ENCODE data around the gene RBM17. TPM values are rescaled to one million over a fixed set of nuclear protein-coding genes. Genes with fewer than 3 reads are reported as not detected.

Gene RBM17
- total and polyA plus RNA-seq, 2 of the 13 experiments (the other 11 are each of a cell fraction or from before 2014, with no cell fraction given), result 30.7 to 77.5 TPM

GRCh38 chr10:6115411-6115810 is 26.6 kb downstream of the RBM17 start (continued):
- TF ChIP-seq, protein P1, sequence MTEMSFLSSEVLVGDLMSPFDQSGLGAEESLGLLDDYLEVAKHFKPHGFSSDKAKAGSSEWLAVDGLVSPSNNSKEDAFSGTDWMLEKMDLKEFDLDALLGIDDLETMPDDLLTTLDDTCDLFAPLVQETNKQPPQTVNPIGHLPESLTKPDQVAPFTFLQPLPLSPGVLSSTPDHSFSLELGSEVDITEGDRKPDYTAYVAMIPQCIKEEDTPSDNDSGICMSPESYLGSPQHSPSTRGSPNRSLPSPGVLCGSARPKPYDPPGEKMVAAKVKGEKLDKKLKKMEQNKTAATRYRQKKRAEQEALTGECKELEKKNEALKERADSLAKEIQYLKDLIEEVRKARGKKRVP (CRISPR knock-in tag; IDR thresholded peaks at IDR 0.05), result no peak
- TF ChIP-seq TBX2 (CRISPR knock-in tag; IDR thresholded peaks at IDR 0.05; ENCODE audit: borderline replicate concordance) (no peak), DDIT3 (CRISPR knock-in tag; IDR thresholded peaks at IDR 0.05) (no peak)

- FAIRE-seq, result no peak
- POLR2A ChIA-PET, result no interaction called here
- CTCF ChIA-PET (ENCODE audit: low intra/inter-chr PET ratio, low total read pairs), result no interaction called here
Observed at GRCh38 chr10:6115824-6116350, 27.1 kb downstream of the RBM17 start.

More at GRCh38 chr10:6115824-6116350, 27.1 kb downstream of the RBM17 start:
- H3K36me3 ChIP-seq (replicated peaks in 1 of 2; ENCODE audit: control insufficient read depth in 1 of 2, insufficient read depth in 2 of 2, low read length in 2 of 2), result peaks cover 24 to 51% of the 10 kb centered on the region in 2 experiments
- intact Hi-C loops (cut with micrococcal nuclease; ENCODE audit: unreplicated experiment) (no loop called here), in situ Hi-C loops (cut with HindIII; ENCODE audit: extremely low pct_ligation_motif_present, low pct_unique_long_range_greater_than_20kb) (no loop called here)
- ATAC-seq, result no peak
- H3K27ac ChIP-seq (ENCODE audit: extremely low read length, insufficient read depth, low read length), result no peak overlapping the region
- no TSS peak for BruUV-seq (replicated peaks)
- H3K79me2 ChIP-seq (ENCODE audit: insufficient read depth, low read length), result no peaks in the 10 kb centered on the region
- H3K9ac ChIP-seq (ENCODE audit: insufficient read depth, low read depth, low read length), result no peak overlapping the region
- H2AFZ ChIP-seq (ENCODE audit: low read length), result no peak overlapping the region
- H3K4me1 ChIP-seq (ENCODE audit: insufficient read depth, low read length), result peaks cover 10% of the 10 kb centered on the region
- 95% methylated on average over 3 of the region's 3 CpGs for WGBS (ENCODE audit: low lambda C conversion rate)
- H3K4me3 ChIP-seq (replicated peaks in 1 of 3; ENCODE audit: insufficient read depth in 1 of 3, low read depth in 2 of 3, low read length in 3 of 3), result no peak overlapping the region
- H4K20me1 ChIP-seq (ENCODE audit: insufficient read depth, low read length), result no peaks in the 10 kb centered on the region
- TF ChIP-seq ZNF343 (CRISPR knock-in tag; IDR thresholded peaks at IDR 0.05), result no peak
- no peak for TF ChIP-seq ZMYM2 (CRISPR knock-in tag; IDR thresholded peaks at IDR 0.05)
- TF ChIP-seq ZBTB2 (CRISPR knock-in tag; IDR thresholded peaks at IDR 0.05; ENCODE audit: low read depth), result no peak
- TF ChIP-seq LCORL (IDR thresholded peaks at IDR 0.05), result peak; percentile 70; the same call in 1 of the 2 replicates
- no peak for TF ChIP-seq LCORL (CRISPR knock-in tag; IDR thresholded peaks at IDR 0.05)
- H3K9me3 ChIP-seq (ENCODE audit: low read length), result no peaks in the 10 kb centered on the region
- no peak for DNase-seq (ENCODE audit: low spot score)
- H3K27me3 ChIP-seq (ENCODE audit: control insufficient read depth in 1 of 2, insufficient read depth in 2 of 2, low read length in 2 of 2), result no peaks in the 10 kb centered on the region
- no peak overlapping the region for H3K4me2 ChIP-seq (ENCODE audit: low read depth, low read length)

Data from HepG2 (cell line).